NOMO-1 (cell line): ENCODE results near the gene IL13.

ENCODE experiments used
- DNase-seq, 2 experiments: peaks; one replicate each; lab custom pipeline; 2025; ENCODE audit not compliant: unreplicated experiment in 2 of 2; lab: John Stamatoyannopoulos, UW

Gene IL13

DNA sequence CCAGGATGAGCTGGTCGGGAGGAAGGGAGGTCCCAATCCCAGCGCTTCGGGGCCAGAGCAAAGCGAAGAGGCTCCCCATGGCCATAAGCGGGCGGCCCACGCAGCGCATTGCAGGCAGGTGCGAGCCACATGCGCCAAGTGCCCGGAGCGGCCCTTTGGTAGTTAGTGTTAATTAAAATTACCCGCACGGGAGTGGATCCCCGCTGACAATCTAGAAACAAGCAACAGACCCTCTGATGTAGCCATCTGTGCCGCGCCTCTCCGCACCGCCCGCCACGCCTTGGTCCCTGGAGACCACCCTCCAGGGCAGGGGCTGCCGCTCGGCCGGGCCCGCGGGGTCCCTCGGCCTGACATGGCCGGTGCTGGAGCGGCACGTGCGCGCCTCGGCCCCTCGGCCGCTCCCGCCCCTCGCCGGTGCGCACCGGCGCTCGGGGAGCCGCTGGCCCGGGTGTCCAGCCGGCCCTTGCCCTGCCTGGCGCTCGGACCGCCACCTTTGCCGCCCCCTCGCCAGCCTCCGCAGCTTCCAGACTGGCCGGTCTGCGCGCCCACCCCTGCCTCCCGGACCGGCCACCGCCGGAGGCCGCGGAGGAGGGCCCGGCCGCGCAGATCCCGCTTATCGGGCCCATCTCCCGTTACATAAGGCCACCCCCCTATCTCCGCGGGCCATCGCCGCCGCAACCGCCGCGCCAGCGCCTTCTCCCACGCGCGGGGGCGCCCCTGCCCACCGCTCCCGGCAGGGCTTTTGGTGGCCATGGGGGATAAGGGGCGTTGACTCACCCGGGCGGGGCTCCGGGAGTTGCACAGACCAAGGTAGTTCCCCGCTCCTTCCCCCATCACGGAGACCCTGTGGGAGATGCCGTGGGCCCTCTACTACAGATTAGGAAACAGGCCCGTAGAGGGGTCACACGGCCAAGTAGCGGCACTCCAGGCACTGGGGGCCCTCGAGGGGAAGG, 1.9 kb upstream of the IL13 start:
- no peak for DNase-seq

DNA sequence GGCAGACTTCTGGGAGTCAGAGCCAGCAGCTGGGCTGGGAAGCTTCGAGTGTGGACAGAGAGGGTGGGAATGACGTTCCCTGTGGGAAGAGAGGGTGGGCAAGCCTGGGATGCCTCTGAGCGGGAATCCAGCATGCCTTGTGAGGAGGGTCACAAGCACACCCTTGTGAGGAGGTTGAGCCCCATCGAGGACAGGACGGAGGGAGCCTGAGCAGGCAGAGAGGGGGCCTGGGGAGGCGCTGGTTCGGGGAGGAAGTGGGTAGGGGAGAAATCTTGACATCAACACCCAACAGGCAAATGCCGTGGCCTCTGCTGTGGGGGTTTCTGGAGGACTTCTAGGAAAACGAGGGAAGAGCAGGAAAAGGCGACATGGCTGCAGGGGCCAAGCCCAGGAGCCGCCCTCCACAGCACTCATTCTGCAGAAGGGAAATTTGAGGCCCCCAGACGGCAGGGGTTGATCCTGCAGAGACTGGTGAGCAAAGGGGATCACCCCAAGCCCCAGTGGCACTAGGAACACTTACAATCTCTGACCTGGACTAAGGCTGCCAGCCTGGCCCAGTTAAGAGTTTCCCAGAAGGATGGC, 1.1 kb upstream of the IL13 start:
- no peak for DNase-seq

DNA sequence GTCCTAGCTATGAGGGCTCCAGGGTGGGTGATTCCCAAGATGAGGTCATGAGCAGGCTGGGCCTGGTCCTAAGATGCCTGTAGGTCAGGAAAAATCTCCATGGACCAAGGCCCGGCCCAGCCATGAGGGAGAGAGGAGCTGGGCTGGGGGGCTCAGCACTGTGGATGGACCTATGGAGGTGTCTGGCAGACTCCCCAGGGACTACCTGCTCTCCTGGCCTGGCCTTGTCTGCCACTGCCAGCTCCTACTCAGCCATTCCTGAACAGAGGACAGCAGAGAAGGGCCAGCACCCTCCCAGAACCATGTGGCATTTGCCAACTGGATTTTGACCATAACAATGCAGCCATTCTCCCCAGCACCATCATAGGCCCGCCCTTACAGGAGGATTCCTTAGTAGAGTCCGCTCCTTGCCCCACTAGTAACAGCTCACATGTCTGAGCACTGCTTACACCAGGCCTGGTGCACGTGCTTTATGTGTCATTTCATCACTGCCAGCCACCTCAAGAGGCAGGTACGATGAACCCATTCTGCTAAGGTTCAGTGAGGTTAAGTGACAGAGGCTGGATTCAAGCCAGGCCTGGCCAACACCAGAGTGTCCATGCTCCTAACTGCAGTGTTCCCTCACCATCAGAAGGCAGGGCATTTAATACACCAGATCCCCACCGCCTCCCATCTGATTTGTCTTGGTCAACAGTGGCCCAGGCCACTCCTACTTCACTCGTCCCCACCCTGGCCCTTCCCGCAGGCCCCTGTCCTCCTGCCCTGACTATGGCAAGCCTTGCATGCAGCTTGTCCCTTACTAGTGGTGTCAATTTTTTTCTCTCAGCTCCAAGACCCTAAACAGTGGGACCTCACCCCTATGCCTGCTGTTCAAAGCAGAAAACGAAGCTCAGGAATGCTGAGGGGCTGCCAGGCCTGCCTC, 669 bp downstream of the IL13 start:
- DNase-seq = no peak

DNA sequence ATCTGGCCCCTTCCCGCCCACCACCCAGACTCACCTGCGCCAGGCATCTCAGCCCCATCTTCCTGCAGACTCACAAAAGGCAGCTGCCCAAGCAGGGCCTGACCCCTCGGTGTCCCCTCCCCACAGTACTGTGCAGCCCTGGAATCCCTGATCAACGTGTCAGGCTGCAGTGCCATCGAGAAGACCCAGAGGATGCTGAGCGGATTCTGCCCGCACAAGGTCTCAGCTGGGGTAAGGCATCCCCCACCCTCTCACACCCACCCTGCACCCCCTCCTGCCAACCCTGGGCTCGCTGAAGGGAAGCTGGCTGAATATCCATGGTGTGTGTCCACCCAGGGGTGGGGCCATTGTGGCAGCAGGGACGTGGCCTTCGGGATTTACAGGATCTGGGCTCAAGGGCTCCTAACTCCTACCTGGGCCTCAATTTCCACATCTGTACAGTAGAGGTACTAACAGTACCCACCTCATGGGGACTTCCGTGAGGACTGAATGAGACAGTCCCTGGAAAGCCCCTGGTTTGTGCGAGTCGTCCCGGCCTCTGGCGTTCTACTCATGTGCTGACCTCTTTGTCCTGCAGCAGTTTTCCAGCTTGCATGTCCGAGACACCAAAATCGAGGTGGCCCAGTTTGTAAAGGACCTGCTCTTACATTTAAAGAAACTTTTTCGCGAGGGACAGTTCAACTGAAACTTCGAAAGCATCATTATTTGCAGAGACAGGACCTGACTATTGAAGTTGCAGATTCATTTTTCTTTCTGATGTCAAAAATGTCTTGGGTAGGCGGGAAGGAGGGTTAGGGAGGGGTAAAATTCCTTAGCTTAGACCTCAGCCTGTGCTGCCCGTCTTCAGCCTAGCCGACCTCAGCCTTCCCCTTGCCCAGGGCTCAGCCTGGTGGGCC, 1.9 kb downstream of the IL13 start:
- no peak for DNase-seq

DNA sequence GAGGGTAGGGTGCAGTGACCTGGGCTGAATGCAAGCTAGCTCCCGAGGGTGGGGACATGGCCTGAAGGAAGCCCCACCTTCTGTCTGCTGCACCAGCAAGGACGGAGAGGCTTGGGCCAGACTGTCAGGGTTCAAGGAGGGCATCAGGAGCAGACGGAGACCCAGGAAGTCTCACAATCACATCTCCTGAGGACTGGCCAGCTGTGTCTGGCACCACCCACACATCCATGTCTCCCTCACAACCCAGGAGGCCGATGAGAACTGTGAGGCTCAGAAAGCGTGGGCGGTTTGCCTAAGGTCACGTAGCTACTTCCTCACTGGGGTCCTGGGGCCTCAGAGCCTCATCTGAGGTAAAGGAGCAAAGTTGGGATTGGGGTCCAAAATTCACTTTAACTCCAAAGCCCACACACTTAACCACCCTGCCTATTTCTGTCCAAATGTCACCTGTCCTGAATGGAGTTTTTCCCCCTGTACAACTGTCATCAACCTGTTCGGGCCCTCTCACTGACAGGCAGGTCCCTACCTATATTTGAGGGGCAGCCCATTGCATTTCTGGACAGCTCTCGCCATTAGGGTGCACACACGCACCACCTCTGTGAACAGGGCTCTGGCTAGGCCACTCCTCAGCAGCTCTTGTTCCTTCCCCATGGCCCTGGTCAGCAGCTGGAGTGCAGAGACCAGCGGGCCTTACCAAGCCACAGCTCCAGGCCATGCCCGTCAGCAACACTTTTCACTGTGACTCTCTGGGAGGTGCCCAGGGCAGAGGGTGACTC, 3.4 kb downstream of the IL13 start:
- DNase-seq = no peak

DNA sequence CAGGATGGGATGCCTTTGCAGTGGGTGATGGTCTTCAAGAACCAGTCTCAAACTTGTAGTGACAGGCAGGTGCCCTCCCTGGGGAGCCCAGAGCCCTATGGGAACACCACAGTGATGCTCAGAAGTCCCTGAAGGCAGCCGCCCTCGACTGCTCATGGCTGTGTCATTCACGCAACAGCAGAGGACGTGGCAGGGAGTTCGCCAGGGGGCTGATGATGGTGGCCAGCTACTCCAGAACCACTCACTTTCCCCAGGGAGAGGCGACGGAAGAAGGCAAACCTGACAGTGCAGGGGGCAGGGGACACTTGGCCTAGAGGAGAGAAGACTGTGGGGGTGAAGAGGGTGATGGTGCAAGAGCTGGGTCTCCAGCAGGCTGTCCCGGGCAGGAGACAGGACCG, 4.0 kb downstream of the IL13 start:
- DNase-seq = no peak

DNA sequence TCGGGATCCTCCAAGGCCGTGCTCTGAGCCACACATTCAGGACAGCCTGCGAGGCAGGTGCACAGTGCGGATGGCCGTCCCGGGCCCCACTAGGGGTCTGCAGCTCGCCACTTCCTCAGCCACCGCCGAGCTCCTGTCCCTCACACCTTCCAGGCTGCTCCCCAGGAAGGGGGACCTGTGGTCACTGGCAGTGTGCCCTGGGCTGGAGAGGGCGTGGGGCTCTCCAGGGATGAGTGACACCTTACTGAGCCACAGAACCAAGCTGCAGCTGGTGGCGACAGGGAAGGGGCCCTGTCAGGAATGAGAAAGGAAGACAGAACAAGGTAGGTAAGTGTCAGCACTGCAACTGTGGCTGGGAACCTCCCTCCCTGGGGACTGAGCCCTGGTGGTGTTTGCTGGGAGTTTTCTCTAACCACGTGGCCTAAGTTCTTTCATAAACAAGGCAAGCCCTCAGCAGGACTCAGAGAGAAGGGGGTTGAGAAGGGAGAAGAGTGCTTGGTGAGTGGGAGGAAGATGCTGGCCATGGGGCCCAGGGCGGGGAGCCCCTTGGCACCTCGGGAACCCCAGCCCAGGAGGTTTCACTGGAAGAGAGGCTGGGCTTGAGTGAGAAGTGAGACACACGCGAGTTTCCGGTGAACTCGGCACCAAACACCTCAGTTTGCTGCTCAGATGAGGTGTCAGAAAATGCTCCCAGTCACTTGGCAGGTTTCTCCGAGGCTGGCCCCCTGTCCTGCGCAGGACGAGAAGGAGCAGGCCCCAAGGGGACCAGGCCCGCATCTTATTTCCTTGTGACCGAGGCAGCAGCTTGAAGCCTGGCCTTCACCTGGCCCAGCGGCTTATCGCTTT, 5.2 kb downstream of the IL13 start:
- no peak for DNase-seq

DNA sequence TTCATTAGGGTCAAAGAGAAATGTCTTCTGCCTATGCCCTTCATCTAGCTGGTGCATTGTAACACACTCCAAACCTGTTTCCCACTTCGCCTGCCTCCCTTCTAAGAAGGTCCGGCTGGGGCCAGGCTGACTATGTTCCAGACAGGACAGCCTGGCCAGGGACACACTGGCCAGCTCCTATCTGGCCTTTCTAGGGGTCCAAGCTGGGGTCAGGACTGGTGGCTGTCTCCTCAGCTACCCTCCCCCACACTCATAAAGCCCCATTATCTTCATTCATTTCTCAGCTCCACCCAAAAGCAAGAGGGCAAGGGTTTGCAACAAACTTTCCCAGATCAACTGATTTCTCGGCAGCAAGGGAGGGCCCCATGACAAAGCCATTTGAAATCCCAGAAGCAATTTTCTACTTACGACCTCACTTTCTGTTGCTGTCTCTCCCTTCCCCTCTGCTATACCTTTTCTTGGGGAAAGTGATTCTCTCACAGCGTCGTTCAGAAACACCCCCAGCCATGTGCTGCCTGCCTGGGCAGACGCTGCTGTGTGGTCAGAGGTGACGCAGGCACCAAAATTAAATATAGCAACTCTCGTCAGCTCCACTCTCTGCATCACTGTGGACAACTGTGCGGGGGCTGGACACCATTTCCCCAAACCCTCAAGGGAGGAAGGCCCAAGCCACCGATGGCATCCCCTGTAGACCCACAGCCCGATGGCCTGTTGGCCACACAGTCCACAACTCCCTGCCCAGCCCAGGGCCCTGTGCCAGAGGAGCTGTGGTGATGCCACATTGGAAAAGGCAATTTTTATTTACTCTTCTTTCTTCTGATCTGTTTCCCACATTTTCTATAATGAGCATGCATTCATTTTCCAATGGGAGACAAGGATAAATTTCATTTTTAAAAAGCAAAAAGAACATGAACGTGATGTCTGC, 6.1 kb downstream of the IL13 start:
- no peak for DNase-seq

DNA sequence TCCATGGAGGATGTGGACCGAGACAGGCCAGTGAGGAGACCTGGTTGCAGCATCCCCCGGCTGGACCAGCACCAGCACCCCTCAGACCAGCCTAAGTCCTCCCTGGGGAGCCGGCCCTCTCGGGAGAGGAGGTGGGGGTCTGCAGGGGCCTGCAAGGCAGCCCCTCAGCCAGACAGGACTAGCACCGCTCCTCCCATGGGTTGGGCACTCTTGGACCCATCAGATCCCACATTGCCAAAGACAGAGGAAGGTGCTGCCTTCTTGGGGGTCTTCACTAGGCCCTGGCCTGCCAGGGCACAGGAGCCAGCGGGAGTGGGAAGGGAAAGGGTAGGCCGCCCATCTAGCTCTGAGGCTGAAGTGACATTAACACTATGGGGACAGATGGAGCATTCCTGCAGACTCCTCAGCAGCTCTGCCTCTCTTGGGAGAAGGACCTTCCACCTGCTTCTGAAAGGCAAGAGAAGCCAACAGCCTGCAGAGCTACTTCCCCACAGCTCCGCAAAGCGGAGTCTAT, 6.8 kb downstream of the IL13 start:
- DNase-seq = no peak

DNA sequence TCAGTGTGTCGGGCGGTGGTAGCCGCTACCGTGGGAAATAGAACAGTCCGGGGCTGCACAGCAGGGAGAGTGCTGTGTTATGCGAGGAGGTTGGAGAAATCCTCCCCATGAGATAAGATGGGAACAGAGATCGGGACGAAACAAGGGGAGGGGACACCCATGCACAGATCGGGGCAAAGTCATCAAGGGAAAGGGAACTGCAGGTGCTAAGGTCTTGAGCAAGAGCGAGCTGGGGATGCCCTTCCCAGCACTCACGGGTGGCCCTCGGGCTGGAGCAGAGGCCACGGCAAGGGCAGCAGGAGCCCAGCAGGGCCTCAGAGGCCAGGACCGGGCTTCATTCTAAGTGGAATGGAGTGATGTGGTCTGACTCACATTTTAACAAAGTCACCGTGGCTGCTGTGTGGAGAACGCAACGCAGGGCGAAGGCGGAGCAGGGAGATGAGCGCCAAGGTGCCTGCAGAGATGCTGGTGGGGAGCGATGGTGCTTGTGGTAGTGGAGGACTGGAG, 7.7 kb downstream of the IL13 start:
- no peak for DNase-seq

DNA sequence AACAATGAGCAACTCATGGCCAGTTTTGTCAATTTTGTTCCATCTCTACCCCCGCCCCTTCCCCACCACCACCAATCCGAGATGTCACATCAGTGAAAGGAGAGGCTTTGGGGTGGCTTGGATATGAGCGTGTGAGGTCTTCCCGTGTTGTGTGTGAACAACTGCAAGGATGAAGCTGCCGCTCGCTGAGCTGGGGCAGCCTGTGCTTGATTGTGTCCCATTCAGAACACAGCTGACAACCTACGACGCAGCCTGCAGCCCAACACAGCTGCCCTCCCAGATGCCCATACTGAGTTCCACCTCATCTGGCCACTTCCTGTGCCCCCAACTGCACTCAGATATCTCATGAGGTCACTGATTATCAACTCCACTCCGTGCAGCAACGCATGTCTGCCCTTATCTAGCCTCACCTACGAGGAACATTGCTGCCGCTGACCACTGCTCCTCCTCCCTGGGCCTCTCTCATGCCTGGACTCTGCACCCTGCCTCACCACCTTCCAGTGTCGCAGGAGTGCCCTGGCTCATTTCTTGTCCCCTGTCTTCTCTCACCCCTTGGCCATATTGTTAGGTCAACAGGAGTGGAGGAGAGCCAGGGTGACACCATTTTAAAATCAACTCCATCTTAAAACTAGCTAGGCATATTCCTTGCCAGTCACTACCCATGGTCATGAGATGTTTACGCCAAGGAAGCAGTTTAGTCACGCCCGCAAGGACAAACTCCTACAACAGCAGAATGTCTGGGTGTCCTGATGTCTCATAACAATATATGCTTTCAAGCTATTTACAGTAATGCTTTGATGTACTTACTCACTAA, 8.5 kb downstream of the IL13 start:
- DNase-seq = no peak

DNA sequence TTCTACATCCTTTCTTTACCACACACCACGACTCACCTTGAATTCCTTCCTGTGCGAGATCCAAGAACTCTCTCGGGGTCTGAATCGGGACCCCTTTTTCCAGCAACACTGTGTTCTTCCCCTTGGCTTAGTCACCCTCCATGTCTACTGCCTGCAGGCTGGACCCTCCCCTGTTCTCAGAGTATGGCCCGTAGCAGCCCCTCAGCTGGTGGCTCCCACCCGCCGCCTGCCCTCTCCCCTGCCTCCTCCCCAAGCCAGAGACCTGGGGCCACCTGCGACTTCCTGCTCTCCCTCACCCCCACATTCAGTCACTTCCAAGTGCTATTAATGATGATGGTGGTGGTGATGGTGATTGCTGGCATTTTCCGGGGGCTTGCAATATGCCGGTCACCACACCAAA, 9.3 kb downstream of the IL13 start:
- no peak for DNase-seq

DNA sequence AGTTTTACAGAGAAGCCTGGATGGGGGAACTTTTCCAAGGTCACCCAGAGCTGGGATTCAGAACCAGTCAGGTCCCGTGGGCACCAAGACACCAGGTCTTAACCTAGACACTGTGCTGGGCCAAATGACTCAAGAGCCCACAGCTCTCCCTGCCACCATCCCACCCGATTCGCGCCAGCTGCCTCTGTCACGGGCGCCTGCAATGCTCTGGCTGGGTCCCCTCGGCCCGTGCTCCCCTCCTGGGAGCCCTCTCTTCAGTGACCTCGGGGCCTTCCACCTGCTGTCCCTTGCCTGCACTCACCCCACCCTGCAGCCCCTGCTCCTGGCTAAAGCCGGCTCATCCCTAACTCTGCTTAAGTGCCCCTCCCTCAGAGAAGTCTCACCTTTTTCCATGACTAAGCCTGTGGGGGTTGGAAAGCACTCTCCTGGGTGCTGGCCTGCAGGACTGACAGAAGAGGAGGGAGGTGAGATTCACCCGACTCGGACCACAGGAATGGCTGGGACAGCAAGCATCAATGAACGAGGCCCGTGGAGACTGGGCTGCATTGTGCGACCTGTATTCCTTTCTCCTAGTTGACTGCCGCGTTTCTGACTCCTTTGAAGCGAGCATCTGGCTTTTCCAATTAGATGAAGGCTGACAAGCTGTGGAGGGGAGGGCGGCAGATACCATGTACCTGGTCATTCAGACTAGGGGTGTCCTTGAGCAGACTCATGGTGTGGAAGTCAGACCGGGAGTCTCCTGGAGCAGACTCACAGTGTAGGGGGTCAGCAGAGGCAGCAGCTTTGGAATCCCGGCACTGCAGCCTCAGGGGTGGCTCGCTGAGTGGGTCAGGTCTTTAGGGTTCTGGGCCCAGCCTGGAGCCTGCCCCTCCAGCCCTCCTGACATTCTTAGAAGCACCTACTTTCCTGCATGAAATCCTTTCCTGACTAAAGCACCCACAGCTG, 10.1 kb downstream of the IL13 start:
- DNase-seq = no peak

DNA sequence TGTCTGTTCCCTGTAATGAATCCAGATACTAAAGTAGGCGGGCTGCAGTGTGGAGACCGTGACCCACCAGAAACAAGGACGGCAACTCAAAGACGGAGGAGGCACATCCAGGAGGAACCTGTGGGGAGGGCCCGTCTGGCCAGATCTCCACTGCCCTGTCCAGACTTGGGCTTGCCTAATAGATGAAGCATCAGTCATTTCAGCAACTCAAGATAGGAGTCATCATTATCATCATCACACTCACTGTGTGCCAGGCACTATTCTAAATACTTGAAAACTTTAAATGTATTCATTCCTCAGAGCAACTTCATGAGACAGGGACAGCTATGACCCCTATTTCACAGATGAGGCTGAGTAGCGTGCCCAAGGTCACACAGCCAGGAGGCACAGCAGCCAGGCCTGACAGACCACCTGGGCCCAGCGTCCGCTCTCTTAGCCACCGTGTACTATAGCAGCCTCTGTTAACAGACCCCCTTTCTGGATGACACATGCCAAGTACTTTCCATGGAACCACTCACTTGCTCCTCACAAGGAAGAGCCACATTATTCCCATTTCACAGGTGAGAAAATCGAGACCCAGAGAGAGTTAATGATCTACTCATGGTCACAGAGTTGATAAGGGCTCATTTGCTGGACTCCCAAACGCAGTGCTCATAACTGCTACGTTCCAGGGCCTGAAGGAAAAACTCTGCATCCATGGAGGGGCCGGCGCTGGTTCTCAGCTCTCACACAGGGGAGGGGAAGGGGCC, 10.9 kb downstream of the IL13 start:
- no peak for DNase-seq

DNA sequence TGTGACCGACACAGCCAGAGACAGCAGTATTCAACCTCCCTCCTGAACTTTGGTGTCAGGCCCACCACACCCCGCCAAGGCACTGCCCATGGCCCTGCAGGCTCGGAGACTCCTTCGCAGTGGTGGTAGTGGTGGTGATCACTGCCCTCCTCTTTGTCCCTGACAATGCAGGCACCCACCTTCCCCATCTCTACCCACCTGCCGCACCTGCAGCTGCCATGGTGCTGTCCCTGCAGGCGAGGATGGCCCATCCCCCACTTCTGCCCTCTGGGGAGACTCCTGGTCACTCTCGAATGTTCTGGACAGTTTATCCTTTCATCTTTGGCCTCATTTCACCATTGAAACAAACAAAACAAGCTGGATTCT, 11.5 kb downstream of the IL13 start:
- no peak for DNase-seq
